CD14-positive monocyte (primary cell): Measurements from ENCODE around the gene ACER1. TPM values are rescaled to one million over a fixed set of nuclear protein-coding genes. Genes with fewer than 3 reads are reported as not detected.

Source experiments
- DNase-seq, 3 donors: peaks; one replicate each; pipeline ENCODE4 v3.0.0-alpha.2; 2011 to 2022
- H2AFZ ChIP-seq: 2 replicates; pipeline ENCODE4 v1.6.0; 2012; ENCODE audit warnings: mild to moderate bottlenecking, low read depth, low read length, inconsistent platforms; ENCODE audit not compliant: insufficient read depth, poor library complexity, severe bottlenecking
- H3K27ac ChIP-seq, 2 donors: 1 replicate in 1 of 2; 2 replicates in 1 of 2; pipeline ENCODE4 v1.5.1; 2012 to 2013; ENCODE audit warnings: low read length in 2 of 2, control low read depth in 1 of 2, inconsistent platforms in 1 of 2, low read depth in 1 of 2, mild to moderate bottlenecking in 1 of 2
- H3K27me3 ChIP-seq, 2 donors: one replicate each; pipeline versions ENCODE4 v1.6.0 to v1.6.1; 2011 to 2013; ENCODE audit warnings: low read length in 2 of 2; ENCODE audit not compliant: control insufficient read depth in 2 of 2, insufficient read depth in 2 of 2
- H3K36me3 ChIP-seq, 2 donors: replicated peaks in 1 of 2; 1 replicate in 1 of 2; 2 replicates in 1 of 2; pipeline versions ENCODE4 v1.5.1 to v1.6.1; 2012 to 2013; ENCODE audit warnings: low read length in 2 of 2, control low read depth in 1 of 2, inconsistent platforms in 1 of 2, mild to moderate bottlenecking in 1 of 2; ENCODE audit not compliant: insufficient read depth in 2 of 2, control insufficient read depth in 1 of 2
- H3K4me1 ChIP-seq, 2 donors: 1 replicate in 1 of 2; 2 replicates in 1 of 2; pipeline versions ENCODE4 v1.5.1 to v1.6.1; 2012 to 2013; ENCODE audit warnings: low read length in 2 of 2, control low read depth in 1 of 2, inconsistent platforms in 1 of 2, mild to moderate bottlenecking in 1 of 2, moderate library complexity in 1 of 2; ENCODE audit not compliant: insufficient read depth in 2 of 2, control insufficient read depth in 1 of 2
- H3K4me2 ChIP-seq: replicated peaks from 2 replicates; pipeline ENCODE3; 2012; ENCODE audit warnings: low read length, moderate library complexity, mild to moderate bottlenecking; ENCODE audit not compliant: poor library complexity, severe bottlenecking; ENCODE audit errors: extremely low read depth
- H3K4me3 ChIP-seq, 3 experiments: fragments of 200-600 bp in 1 of 3; sonication (generic) in 1 of 3; replicated peaks in 1 of 3; 1 replicate in 2 of 3; 2 replicates in 1 of 3; pipeline ENCODE4 v1.5.1; 2011 to 2013; ENCODE audit warnings: low read length in 3 of 3, mild to moderate bottlenecking in 3 of 3, control low read depth in 2 of 3, low read depth in 2 of 3, inconsistent platforms in 1 of 3, moderate library complexity in 1 of 3
- H3K79me2 ChIP-seq: 2 replicates; pipeline ENCODE4 v1.6.0; 2012; ENCODE audit warnings: mild to moderate bottlenecking, control low read depth, inconsistent platforms, low read length, moderate library complexity; ENCODE audit not compliant: insufficient read depth
- H3K9ac ChIP-seq: 2 replicates; pipeline ENCODE4 v1.6.0; 2017; ENCODE audit warnings: low read length, mild to moderate bottlenecking; ENCODE audit not compliant: insufficient read depth, poor library complexity, severe bottlenecking
- H3K9me3 ChIP-seq, 2 donors: replicated peaks in 1 of 2; 1 replicate in 1 of 2; 2 replicates in 1 of 2; pipeline versions ENCODE4 v1.5.1 to v1.6.1; 2012 to 2013; ENCODE audit warnings: low read length in 2 of 2, control low read depth in 1 of 2; ENCODE audit not compliant: control insufficient read depth in 1 of 2, insufficient read depth in 1 of 2
- H4K20me1 ChIP-seq: 2 replicates; pipeline ENCODE4 v1.6.0; 2012; ENCODE audit warnings: mild to moderate bottlenecking, low read length, control low read depth, moderate library complexity; ENCODE audit not compliant: insufficient read depth
- H3K27ac Mint-ChIP-seq, 7 donors: one replicate each; pipeline ENCODE4 v1.8.0; 2020; ENCODE audit warnings: mild to moderate bottlenecking in 7 of 7, mixed read lengths in 7 of 7, moderate library complexity in 6 of 7, inconsistent platforms in 2 of 7
- H3K27me3 Mint-ChIP-seq, 3 donors: one replicate each; pipeline ENCODE4 v1.8.0; 2021 to 2022; ENCODE audit warnings: low read depth in 3 of 3, mild to moderate bottlenecking in 3 of 3, mixed read lengths in 3 of 3, moderate library complexity in 3 of 3, inconsistent platforms in 1 of 3
- H3K36me3 Mint-ChIP-seq, 2 donors: one replicate each; pipeline ENCODE4 v1.8.0; 2020; ENCODE audit warnings: mixed read lengths in 2 of 2, inconsistent platforms in 1 of 2, mild to moderate bottlenecking in 1 of 2
- H3K4me1 Mint-ChIP-seq: one replicate; pipeline ENCODE4 v1.8.0; 2020; ENCODE audit warnings: mild to moderate bottlenecking, mixed read lengths
- H3K4me3 Mint-ChIP-seq, 2 donors: one replicate each; pipeline ENCODE4 v1.8.0; 2020; ENCODE audit warnings: mild to moderate bottlenecking in 2 of 2, mixed read lengths in 2 of 2, moderate library complexity in 1 of 2
- H3K9me3 Mint-ChIP-seq, 7 donors: one replicate each; pipeline ENCODE4 v1.8.0; 2020 to 2022; ENCODE audit warnings: mixed read lengths in 7 of 7, mild to moderate bottlenecking in 6 of 7, moderate library complexity in 6 of 7, inconsistent platforms in 2 of 7
- CTCF ChIP-seq: fragments of 200-600 bp; IDR thresholded peaks from one replicate; pipeline ENCODE4 v1.8.0; 2022; ENCODE audit warnings: antibody characterized with exemption, mild to moderate bottlenecking
- WGBS: methylation state at CpG from one replicate; pipeline ENCODE4 v1.1.5; 2013; ENCODE audit warnings: missing lambda C conversion rate; ENCODE audit not compliant: insufficient coverage; 5-methylcytosine and 5-hydroxymethylcytosine counted together
- intact Hi-C, 2 donors: fragments of 100-400 bp; cut with micrococcal nuclease; formaldehyde crosslinking; loops; one replicate each; pipeline versions ENCODE4 v1.15.0 to v1.15.1; 2023
- polyA plus RNA-seq, 3 donors: library from polyadenylated mRNA; depleted of rRNA in 1 of 3; unstranded in 2 of 3; stranded (reverse) in 1 of 3; fragments of 300-500 nt in 2 of 3; fragments of >200 nt in 1 of 3; fragmentation: Illumina TruSeq in 2 of 3; gene quantifications; 1 replicate in 2 of 3; 2 replicates in 1 of 3; pipeline ENCODE4 v1.2.3, GENCODE V29; 2012 to 2021

The ACER1 gene
- polyA plus RNA-seq, 3 donors: not detected

GRCh38 chr19:6259312-6259861 is 74.0 kb downstream of the ACER1 start:
- H3K4me2 ChIP-seq: no peak overlapping the region
- H3K9me3 ChIP-seq: no peaks in the 10 kb centered on the region
- peaks cover 78% of the 10 kb centered on the region for H3K79me2 ChIP-seq
- peaks cover 84% of the 10 kb centered on the region for H4K20me1 ChIP-seq
- H3K27me3 ChIP-seq: no peaks in the 10 kb centered on the region
- H3K9ac ChIP-seq: no peak overlapping the region
- Mint-ChIP-seq H3K27me3 (peaks cover 0 to 3% (median 0%) of the 10 kb centered on the region in 3 donors), H3K27ac (no peak overlapping the region), H3K4me1 (peaks cover 8% of the 10 kb centered on the region), H3K36me3 (peaks cover 64 to 93% of the 10 kb centered on the region in 2 donors), H3K9me3 (no peaks in the 10 kb centered on the region), H3K4me3 (no peak overlapping the region)
- no peak overlapping the region for H2AFZ ChIP-seq
- H3K27ac ChIP-seq: no peak overlapping the region
- no peak for DNase-seq
- peaks cover 49 to 78% of the 10 kb centered on the region in 2 donors for H3K36me3 ChIP-seq
- intact Hi-C loops: no loop called here
- 80% methylated on average over 1 of the region's 12 CpGs for WGBS
- no peaks in the 10 kb centered on the region for H3K4me1 ChIP-seq
- TF ChIP-seq CTCF: no peak
- H3K4me3 ChIP-seq: no peak overlapping the region

GRCh38 chr19:6258812-6259311 is 74.5 kb downstream of the ACER1 start:
- TF ChIP-seq CTCF: no peak
- Mint-ChIP-seq H3K4me3 (no peak overlapping the region), H3K27me3 (peaks cover 0 to 3% (median 0%) of the 10 kb centered on the region in 3 donors), H3K9me3 (no peaks in the 10 kb centered on the region), H3K27ac (peak overlapping the region in 1 of 7 donors; percentile 31), H3K36me3 (peaks cover 63 to 93% of the 10 kb centered on the region in 2 donors), H3K4me1 (peaks cover 9% of the 10 kb centered on the region)
- whole genome bisulfite sequencing: 97% methylated on average over 15 of the region's 15 CpGs
- no peaks in the 10 kb centered on the region for H3K4me1 ChIP-seq
- H3K27me3 ChIP-seq: no peaks in the 10 kb centered on the region
- H4K20me1 ChIP-seq: peaks cover 84% of the 10 kb centered on the region
- no peak overlapping the region for H3K27ac ChIP-seq
- no peak overlapping the region for H2AFZ ChIP-seq
- no peaks in the 10 kb centered on the region for H3K9me3 ChIP-seq
- peaks cover 52 to 79% of the 10 kb centered on the region in 2 donors for H3K36me3 ChIP-seq
- H3K79me2 ChIP-seq: peaks cover 78% of the 10 kb centered on the region
- intact Hi-C loops: no loop called here
- H3K4me3 ChIP-seq: no peak overlapping the region
- no peak for DNase-seq
- H3K9ac ChIP-seq: no peak overlapping the region
- H3K4me2 ChIP-seq: no peak overlapping the region

Other genes with a start within 250 kb of the ACER1 start
- 10 to 100 TPM in 1 of 3 donors, 1 to 10 TPM in 2; 5.7 to 12.9 (median 8.7) TPM for gene RFX2, start 223.1 kb downstream of the ACER1 start, polyA plus RNA-seq
- not detected for gene ACSBG2, start 197.9 kb downstream of the ACER1 start, polyA plus RNA-seq
- 10 to 100 TPM in 1 of 3 donors, under 1 TPM in 2; 0.65 to 17.3 (median 0.99) TPM for gene MLLT1, start 53.6 kb downstream of the ACER1 start, polyA plus RNA-seq
- gene CLPP, start 27.9 kb upstream of the ACER1 start, polyA plus RNA-seq: 10 to 100 TPM; 36.3 to 53.2 (median 52.4) TPM
- gene ALKBH7, start 39.2 kb upstream of the ACER1 start, polyA plus RNA-seq: 100 to 1,000 TPM in 1 of 3 donors, 10 to 100 TPM in 2; 20.9 to 109 (median 86.0) TPM
- under 1 TPM; 0.10 to 0.19 (median 0.13) TPM for gene PSPN, start 42.3 kb upstream of the ACER1 start, polyA plus RNA-seq
- 10 to 100 TPM in 2 of 3 donors, 1 to 10 TPM in 1; 9.4 to 46.4 (median 13.2) TPM for gene GTF2F1, start 59.6 kb upstream of the ACER1 start, polyA plus RNA-seq
- gene KHSRP, start 91.2 kb upstream of the ACER1 start, polyA plus RNA-seq: 10 to 100 TPM in 1 of 3 donors, 1 to 10 TPM in 2; 8.6 to 63.3 (median 9.1) TPM
- gene SLC25A41, start 100.2 kb upstream of the ACER1 start, polyA plus RNA-seq: not detected
- under 1 TPM in 2 of 3 donors, not detected in 1; 0.11 to 0.15 TPM for gene SLC25A23, start 126.2 kb upstream of the ACER1 start, polyA plus RNA-seq
- gene CRB3, start 130.7 kb upstream of the ACER1 start, polyA plus RNA-seq: not detected
- 10 to 100 TPM; 11.2 to 60.2 (median 20.5) TPM for gene DENND1C, start 148.2 kb upstream of the ACER1 start, polyA plus RNA-seq
- under 1 TPM in 1 of 3 donors, not detected in 2; 0.16 TPM for gene TUBB4A, start 168.7 kb upstream of the ACER1 start, polyA plus RNA-seq
- 1 to 10 TPM; 3.7 to 4.9 (median 4.3) TPM for gene TNFSF9, start 197.4 kb upstream of the ACER1 start, polyA plus RNA-seq